Activated CD4-positive, CD25-positive, alpha-beta regulatory T cell treated with anti-CD3 and anti-CD28 coated beads, Interleukin-2, amount 50 U/mL, for 16 hours (primary cell): ENCODE results near the gene SNRPD2.
"Not testable (repeated sequence)": the region's sequence is repeated elsewhere in the genome, so short reads cannot be mapped to it uniquely, and the experiment has no call there.

ENCODE experiments used
- DNase-seq: peaks from one replicate; pipeline ENCODE4 v3.0.0-alpha.2; 2020; ENCODE audit warnings: low read depth, low spot score

The SNRPD2 gene

DNA sequence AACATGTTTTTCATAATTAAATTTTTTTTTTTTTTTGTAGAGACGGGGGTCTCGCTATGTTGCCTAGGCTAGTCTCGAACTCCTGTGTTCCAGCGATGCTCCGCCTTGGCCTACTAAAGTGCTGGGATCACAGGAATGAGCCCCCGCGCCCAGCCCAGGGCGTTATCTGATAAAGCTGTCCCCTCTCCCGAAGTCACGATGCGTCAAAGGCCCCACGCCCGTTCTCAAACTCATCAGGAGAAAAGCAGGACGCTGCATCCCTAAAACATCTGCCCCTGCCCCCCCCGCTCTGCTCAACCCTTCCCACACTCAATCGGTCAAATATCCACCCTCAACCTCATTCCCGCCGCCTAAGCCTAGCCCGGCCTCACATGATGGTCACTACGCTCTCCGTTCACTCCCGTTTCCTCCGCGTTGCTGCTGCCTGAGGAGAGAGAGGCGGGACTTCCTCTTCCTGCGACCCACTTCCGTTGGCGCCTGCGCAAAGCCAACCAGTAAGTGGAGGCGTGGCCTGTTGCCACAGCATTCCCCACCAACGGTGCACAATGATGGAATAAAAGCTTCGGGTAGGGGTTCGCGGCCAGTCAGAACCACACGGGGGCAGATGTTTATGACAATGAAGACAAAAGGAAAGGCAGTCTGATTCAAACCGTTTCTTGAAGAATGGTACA lies at the start of gene SNRPD2:
Gene SNRPD2 (minus strand): TSS at position 438 of the 671 bp plus-strand sequence. CDS start 65 bp downstream, at position 373.
- peak; percentile 91 for DNase-seq

DNA sequence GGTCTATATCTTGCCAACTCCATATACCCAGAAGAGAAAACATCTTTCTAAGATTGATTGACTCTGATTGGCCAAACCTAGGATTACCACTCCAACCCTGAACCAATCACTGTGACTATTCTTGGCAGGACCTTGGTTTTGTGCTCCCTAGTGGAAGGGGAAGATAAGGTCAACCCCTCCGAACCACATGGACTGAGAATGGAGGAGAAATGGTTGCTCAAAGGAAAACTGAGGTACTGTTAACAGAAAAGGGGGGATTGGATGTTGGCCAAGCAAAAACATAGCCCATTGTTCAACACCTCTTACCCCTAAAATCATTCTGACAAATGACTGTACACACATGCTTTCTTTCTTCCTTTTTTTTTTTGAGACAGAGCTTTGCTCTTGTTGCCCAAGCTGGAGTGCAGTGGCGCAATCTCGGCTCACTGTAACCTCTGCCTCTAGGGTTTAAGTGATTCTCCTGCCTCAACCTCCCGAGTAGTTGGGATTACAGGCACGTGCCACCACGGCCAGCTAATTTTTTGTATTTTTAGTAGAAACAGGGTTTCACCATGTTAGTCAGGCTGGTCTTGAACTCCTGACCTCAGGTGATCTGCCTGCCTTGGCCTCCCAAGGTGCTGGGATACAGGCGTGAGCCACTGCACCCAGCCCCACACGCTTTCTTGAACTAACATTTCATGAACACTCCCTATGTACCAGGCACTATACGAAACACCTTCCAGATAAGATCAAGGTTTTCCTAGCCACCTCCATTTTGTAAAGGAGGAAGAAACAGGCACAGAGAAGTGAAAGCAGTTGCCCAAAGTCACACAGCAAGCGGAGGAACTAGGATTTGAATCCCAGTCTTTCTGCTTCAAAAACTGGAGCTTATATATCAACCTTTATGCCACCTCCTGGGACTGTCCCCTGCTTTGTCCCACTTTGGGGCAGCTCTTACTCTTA lies 48.0 kb upstream of the SNRPD2 start:
- DNase-seq = no peak

DNA sequence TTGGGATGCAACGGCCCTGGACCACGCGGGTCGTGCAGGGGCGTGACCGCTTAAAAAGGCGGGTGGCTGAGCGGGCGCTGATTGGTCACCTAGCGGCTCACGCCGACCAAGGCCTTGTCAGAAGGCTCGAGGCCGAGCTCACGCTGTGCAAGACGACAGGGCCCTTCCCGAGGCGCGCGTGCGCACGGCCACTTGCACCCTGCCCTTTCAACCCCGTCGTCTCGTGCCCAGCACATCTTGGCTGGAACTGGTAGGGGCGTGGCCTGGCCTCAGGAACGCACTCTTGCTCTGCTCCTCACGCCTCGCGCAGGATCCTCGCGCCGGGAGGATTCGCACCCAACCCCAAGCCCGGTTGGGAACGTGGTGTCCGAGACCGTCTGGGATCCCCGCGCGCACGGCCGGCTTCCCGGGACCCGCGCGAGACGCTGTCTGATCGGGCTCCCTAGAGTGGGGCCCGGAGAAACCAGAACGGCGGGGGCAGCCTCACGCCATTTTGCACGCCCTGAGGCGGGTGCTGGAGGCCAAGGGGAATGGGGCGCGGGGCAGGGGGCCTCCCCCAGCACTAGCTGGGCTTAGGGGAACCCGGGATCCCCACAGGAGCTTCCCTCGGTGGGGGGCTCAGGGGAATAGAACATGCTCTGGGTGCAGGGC lies 41.5 kb upstream of the SNRPD2 start, which contains the start of gene MEIOSIN:
Gene MEIOSIN (plus strand): TSS at position 280 of the 651 bp plus-strand sequence. CDS start 1,938 bp downstream, outside the sequence.
- DNase-seq = no peak

DNA sequence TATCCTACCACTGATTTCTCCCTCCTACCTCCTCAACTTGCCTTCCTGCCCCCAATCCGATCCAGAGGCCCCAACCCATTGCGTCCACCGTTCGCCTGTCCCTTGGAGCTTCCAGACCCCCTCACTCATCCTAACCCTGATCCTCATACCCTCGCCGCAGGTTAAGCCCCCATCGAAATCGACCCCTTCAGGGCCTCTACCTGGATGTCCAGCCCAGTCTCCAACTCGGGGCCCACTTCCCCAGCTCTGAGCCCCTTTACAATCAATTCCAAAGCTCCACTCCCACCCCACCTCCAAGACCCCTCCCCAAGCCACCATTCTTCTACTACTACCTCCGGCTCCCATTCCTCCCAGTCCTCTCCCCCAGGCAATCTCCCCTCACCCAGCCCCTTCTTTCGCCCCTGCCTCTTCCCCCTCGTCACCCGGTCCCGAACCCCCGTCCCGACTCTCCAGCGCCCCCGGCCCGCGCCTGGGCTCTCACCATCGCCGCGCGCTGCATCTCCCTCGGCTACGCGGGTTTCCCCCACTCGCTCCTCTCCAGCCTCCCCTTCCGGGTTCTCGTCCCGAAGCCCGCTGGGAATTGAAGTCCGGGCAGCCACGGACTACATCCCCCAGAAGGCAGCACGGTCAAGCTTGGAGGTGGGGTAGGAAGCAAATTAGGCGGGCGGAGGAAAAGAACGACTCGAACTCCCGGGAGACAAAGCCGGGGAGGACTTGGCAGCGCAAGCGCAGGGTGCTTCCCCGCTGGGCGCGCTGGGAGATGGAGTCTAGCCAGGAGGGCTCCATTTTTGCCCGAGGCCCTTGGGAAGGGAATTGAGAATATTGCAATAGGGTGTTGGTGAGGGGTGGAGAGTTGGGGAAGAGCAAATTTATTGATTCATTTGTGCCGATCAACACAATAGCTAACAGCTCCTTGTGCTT lies 38.9 kb upstream of the SNRPD2 start, which contains the start of gene FBXO46:
Gene FBXO46 (minus strand): TSS at position 529 of the 921 bp plus-strand sequence. CDS start 17,401 bp downstream, outside the sequence.
- peak; percentile 89 for DNase-seq

DNA sequence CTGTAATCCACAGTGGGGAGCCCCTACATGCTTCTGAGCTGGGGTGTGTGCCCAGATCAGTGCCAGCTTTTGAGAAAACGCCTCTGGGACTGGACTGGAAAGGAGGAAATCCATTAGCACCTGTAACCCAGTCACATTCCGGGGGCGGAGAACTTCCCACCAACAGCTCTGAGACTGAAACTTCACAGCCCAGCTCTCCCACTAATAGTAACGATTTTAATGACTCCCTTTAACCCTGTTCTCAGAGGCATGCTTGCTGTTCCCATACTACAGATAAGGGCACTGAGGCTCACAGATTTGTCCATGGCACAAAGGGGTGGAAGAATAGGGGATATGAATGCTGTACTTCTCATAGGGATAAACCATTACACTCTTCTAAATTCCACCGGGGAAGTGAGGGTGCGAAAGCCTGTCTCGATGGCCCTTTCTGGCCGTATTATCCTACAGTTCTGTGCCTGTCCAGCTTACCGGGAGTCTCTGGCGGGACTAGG lies 38.1 kb upstream of the SNRPD2 start:
- DNase-seq = no peak

DNA sequence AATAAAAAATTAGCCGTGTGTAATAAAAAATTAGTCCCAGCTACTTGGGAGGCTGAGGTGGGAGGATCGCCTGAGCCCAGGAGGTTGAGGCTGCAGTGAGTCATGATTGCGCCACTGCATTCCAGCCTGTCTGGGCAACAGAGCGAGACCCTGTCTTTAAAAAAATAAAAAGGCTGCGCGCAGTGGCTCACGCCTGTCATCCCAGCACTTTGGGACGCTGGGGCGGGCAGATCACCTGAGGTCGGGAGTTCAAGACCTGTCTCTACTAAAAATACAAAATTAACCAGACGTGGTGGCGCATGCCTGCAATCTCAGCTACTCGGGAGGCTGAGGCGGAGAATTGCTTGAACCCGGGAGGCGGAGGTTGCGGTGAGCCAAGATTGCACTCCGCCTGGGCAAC lies 36.9 kb upstream of the SNRPD2 start:
- not testable (repeated sequence) for DNase-seq

DNA sequence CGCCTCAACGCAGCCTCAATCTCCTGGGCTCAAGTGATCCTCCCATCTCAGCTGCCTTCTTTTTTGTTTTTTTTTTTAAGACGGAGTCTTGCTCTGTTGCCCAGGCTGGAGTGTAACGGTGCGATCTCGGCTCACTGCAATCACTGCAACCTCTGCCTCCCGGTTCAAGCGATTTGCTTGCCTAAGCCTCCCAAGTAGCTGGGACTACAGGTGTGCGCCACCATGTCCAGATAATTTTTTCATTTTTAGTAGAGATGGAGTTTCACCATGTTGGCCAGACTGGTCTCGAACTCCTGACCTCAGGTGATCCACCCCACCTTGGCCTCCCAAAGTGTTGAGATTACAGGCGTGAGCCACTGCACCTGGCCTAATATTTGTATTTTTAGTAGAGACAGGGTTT lies 28.3 kb upstream of the SNRPD2 start:
- DNase-seq = not testable (repeated sequence)

DNA sequence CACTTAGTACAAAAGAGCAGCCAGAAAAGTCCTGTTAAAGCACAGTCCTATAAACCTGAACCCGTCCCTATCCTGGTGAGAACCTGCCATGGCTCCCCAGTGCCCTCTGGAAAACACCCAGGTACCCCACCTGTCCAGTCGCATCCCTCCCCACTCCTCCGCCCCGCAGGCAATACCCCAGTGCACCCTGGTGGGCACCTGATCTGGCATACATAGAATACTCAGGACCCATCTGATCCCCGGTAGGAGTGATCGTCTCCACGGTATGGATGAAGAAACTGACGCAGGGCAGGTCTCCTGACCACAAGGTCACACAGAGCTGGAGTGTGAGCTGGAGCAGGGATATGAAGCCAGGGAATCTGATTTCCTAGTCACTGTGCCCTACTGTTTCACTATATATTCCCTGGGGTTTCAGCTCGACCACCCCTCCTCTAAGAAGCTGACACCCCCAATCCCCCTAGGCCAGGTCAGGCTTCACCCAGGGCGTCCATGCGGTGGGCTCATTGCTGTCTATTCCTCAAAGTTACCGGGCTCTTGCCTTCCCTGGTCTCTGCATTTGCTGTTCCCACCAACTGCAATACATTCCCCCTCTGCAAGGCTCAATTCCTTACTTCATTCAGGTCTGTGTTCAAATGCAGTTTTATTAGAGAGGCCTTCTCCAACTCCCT lies 26.4 kb upstream of the SNRPD2 start:
- no peak for DNase-seq

DNA sequence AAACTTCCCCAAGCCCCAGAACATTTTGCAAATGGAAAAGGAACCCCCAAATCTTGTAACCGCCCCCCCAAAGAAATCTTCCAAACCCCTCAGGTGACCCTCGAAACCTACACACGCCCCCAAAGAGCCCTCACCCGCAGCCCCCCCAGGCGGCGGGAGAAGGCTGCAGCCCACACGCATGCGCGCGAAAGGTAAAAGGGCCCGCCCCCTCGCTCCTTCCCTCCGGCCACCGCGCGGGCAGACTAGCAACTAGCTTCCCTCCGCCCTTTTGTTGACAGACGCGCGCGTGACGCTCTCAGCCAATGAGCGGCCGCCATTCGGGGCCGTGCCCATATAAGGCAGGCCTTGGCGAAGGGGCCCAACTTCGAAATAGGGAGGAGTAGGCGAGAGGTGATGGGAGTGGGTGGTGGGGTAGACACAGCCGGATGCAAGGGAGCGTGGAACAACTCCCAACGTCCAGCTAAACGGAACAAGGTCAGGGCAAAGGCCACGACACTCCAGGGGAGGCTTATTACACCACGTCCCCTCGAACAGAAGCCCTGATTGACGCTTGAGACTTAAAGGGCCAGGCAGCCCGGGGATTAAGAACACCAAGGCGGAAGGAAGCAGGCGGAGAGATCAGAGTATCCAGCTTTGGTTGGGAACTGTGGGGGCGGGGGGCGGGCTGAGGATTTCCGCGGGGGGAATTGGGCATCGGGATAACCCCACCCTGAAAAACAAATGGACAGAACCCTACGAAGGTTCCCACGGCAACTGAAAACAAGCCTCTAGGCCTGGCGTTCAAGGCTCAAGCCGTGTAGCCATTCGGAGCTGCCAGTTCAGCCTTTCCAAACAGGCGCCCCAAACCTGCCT lies 25.6 kb upstream of the SNRPD2 start:
- peak; percentile 96 for DNase-seq

DNA sequence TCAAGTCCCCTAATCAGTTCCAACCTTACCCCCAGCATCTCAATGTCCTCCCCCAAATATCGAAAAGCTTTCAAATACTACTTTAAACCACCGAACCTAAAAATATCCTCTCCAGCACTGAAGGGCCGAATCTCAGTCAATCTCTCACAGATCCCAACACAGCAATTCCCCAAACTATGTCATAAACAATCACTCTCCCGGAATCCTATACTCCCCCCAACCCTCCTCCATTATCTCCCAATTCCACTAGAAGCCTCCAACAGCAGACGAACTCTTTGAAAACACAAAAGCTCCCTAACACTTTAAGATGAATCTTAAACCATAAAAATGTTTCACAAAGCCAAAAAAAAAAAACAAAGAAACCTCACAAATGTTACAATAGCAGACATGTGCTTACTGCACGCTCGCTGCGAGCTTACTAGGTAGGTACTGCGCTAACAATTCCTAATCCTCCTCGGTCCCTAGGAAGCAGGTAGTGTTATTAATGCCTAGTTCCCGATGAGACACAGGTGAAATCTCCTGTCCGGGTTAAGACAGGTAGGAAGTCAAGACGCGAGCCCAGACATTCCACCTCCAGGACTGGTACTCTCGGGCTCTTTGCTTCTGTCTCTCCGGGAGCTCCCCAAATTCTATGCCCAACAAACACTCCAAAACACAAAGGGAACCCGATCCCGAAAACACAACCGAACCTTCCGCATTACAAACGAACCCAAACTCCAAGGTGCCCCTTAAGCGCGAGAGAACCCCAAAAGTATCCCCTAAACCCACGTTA lies 24.8 kb upstream of the SNRPD2 start:
- DNase-seq = no peak

DNA sequence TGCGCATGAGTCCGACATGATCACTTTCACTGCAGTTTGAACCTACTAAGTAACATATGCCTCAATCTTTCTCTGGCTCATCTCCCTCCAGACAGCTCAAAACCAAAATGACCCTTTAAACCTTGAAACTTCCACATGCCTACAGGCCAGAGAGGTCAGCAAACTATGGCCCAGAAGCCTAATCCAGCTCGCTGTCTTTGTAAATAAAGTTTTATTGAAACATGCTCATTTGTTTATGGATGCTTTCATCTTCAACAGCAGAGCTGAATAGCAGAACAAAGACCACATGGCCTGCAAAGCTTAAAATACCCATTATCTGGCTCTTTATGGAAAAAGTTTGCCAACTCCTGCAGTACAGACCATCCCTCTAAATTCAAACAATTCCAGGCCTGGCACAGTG lies 23.4 kb upstream of the SNRPD2 start:
- no peak for DNase-seq

DNA sequence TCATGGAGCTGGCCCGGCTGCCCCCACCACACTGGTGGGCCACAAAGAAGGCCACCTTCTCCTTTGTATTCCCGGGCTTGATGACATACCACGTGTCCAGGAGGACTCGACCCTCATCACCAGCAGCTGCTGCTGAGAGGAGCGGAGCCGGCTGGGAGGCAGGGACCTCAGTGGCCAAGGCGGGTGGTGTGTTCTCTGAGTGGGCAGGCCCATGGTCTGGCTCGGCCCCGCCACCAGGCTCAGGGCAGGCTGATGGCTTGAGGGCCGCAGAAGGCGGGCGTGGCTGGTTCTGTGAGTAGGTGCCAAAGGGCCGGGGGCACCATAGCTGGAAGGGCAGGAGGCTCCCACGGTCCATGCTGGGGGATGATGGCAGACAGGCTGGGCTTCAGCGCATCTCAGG lies 21.4 kb upstream of the SNRPD2 start:
- no peak for DNase-seq

DNA sequence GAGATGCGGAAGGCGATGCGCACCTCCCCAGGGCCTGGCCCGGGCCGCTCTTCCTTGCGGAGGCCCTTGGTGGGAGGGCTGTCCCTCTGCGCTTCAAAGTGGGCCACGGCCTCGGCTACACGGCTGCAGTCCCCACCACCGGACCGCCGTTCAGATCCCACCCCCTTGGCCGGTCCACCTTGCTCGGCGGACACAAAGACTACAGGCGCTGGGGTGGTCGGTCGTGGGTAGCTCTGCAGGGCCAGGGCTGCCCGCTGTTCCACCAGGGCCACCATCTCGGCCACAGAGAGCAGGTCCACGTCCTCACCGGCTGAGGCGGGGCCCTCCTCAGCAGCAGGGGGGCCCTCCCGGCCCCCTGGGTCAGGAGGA lies 20.9 kb upstream of the SNRPD2 start:
- no peak for DNase-seq

DNA sequence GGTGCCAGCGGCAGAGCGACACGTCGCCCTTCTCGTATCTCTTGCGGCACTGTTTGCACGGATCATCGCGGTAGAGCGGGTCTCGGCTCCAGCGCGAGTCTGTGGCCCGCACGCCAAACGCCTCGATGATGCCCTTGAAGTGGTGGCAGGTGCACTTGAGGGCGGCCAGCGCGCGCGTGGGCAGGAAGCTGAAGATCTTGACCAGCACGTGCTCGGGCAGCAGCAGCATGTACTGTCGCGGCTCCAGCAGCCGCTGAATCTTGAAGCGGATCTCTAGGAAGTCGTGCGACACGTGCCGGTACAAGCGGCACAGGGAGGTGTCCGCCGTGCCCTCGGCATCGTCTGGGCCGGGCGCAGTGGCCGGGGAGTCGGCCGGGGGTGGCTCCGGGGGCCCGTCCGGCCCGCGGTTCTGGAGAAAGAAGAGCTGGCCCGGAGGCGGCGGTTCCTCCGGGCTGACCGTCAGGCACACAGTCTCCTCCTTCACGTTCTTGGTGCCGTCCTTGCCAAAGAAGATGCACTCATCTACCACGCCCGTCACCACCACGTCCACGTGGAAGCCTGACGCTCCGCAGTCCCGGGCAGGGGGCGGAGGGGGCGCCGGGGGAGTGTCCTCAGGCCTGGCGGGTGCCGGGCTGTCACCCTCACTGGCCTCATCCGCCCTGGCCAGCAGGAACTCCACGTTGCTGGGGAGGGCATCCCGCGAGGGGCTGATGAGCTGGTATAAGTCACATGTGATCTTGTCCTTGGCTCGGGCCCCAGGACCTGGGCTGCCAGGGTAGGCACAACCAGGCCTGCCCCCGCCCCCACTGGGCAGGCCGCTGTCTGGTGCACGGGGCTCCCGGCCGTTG lies 20.3 kb upstream of the SNRPD2 start:
- DNase-seq = no peak

DNA sequence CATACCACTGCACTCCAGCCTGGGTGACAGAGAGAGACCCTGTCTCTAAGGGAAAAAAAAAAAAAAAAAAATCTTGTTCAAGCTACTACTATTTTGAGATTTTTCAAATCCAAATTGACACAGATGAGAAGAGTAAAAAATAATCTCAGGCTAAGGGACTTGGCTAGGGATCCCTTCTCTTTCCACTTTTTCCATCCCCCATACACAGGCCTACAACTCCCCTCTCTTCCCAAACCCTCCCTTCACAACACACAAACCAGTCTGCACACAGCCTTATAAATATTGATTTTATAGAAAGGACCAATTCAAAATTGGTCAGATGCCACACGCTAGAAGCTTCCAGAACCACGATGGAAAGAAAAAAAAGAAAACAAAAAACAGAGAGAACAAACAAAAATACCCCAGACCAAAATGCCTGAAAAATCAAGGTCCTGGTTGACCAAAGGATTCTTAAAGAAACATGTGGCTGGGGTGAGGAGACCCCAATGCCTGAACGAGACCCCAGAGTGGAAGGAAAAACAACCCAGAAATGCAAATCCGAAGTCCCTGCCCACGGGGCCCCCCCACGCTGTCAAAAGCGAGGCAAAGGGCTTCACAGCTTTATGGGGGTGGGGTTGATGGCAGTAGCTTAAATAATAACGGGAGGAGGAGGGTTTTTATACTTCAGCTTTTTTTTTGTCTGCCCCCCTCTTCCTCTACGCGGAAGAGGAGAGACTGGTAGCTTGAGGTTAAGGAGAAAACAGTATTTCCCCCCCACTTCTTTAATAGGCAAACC lies 18.8 kb upstream of the SNRPD2 start:
- DNase-seq = no peak

DNA sequence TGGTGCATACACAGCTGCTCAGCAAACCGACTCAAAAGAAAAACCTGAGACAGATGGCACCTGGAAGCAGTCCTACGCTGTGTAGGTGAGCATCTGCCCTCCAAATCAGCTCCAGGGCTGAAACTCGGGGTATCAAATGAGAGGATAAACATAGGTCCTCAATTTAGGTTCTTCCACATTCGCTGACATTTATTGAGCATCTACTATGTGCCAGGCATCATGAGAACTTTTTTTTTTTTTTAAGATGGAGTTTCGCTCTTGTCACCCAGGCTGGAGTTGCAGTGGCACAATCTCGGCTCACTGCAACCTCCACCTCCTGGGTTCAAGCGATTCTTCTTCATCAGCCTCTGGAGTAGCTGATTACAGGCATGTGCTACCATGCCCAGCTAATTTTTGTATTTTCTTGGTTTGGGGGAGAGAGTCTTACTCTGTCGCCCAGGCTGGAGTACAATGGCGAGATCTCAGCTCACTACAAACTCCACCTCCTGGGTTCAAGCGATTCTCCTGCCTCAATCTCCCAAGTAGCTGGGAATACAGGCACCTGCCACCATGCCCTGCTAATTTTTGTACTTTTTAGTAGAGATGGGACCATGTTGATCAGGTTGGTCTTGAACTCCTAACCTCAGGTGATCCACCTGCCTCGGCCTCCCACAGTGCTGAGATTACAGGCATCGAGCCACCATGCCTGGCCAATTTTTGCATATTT lies 14.1 kb upstream of the SNRPD2 start:
- DNase-seq = no peak
